Stimulated activated CD4-positive, alpha-beta T cell treated with anti-CD3 and anti-CD28 coated beads, Interleukin-15, amount 100 ng/mL, for 24 hours (primary cell): ENCODE data around the gene PLEKHM1.
"Not testable (repeated sequence)": the region's sequence is repeated elsewhere in the genome, so short reads cannot be mapped to it uniquely, and the experiment has no call there.

Experiments
- DNase-seq: peaks from one replicate; pipeline ENCODE4 v3.0.0-alpha.2; 2020

The PLEKHM1 gene

GRCh38 chr17:45460422-45460821 is 30.1 kb downstream of the PLEKHM1 start:
- DNase-seq, result not testable (repeated sequence)

- not testable (repeated sequence) for DNase-seq
Measured at GRCh38 chr17:45454341-45454740, 36.2 kb downstream of the PLEKHM1 start.

- DNase-seq, result not testable (repeated sequence)
Measured at GRCh38 chr17:45453731-45454130, 36.8 kb downstream of the PLEKHM1 start.

DNA sequence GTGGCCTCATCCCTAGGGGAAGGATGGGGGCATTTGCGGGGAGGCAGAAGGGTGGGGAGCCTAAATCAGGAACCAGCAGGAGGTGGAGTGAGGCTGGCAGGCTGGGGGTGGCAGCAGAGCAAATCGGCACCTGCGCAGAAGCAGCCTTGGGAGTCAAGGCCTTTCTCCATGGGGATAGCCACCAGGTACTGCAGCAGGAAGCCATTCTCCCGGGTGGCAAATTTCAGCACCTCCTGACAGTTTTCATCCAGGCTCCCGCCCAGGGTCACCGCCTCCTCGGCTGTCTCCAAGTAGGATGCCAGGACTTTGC is 37.3 kb downstream of the PLEKHM1 start:
- DNase-seq, result not testable (repeated sequence)

DNA sequence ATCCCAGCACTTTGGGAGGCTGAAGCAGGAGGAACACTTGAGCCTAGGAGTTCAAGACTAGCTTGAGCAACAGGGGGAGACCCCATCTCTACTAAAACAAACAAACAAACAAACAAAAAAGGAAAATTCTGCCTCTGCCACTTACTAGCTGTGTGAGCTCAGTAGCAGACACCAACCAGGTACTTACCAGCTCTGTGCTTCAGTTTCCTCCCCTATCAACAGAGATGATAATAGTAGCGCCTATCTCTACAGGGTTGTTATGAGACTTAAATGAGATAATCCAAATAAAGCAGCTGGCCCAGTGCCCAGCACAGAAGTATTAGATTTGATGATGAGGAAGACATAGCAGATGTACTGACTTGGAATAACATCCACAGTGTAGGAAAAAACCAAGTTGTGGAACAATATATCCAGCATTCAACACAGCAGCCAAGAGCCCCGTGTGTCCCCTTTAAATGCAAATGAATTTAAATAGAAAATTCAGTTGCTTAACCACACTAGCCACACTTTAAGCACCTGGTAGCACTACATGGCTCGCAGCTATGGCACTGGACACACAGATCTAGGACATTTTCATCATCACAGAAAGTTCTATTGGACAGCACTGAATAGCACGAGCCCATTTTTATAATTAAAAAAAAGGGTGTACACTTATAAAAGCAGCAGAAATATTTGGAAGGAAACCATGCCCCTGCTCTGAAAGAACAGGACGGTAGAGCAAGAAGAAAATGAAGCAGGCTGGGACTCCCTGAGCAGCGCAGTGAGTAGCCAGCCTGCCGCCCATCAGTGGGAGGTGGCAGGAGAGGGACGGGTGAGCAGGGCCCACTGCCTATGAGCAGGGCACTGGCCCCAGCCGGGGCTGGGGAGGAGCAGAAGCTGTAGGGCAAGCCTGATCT is 37.9 kb downstream of the PLEKHM1 start:
- not testable (repeated sequence) for DNase-seq

DNA sequence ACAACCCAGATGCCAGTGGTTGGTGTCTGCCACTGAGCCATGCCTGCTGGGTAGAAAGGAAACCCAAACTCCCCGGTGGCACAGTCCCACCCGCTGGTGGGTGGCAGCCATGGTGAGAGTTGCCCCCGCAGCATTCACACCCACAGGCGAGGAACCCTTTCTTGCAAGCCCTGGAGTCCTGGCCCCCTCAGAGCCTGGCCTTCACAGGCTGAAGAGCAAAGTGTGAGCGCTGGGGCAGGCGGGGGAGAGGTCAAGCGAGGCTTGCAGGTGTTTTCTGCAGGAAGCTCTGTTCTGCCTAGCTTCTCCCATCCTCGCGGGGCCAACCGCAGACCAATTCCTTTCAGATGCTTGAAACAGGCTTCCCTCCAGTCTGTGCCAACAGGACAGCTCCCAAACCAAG is 38.9 kb downstream of the PLEKHM1 start:
- DNase-seq, result not testable (repeated sequence)

GRCh38 chr17:45451131-45451530 is 39.4 kb downstream of the PLEKHM1 start:
- no peak for DNase-seq

DNA sequence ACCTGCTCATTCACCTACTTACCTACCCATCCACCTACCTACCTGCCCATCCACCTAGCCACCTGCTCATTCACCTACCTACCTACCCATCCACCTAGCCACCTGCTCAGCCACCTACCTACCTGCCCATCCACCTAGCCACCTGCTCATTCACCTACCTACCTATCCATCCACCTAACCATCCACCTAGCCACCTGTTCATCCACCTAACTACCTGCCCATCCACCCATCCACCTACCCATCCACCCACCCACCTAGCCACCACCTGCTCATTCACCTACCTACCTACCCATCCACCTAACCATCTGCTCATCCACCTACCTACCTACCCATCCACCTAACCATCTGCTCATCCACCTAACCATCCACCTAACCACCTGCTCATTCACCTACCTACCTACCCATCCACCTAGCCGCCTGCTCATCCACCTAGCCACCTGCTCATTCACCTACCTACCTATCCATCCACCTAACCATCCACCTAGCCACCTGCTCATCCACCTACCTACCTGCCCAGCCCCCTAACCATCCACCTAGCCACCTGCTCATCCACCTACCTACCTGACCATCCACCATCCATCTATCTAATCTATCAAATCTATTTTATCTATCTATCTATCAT is 40.7 kb downstream of the PLEKHM1 start:
- DNase-seq, result not testable (repeated sequence)

DNA sequence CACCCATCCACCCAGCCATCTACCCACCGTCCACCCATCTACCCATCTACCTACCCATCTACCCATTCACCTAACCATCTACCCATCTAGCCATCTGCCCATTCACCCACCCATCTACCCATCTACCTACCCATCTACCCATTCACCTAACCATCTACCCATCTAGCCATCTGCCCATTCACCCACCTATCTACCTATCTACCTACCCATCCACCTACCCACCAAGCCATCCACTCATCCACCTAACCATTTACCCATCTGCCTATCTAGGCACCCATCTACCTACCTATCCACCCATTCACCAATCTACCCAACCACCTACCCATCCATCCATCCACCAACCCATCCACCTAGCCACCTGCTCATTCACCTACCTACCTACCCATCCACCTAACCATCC is 41.3 kb downstream of the PLEKHM1 start:
- not testable (repeated sequence) for DNase-seq

DNA sequence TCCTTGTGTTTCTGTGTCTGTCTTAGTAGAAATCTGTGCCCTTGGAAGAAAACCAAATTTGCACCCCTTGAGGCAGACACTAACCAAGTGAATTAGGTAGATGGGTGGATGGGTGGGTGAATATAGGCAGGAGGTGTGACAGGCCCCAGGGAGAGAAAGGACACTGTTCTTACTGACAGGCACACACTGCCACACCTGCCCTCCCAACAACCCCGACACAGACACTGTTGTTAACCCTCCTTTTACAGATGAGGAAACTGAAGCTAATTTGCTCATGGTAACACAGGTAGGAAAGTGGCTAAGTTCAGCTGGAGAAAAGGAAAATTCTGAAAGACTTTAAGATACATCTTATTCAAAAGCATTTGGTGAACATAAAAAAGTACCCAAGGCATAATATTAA is 42.0 kb downstream of the PLEKHM1 start:
- not testable (repeated sequence) for DNase-seq

GRCh38 chr17:45448066-45448465 is 42.5 kb downstream of the PLEKHM1 start:
- not testable (repeated sequence) for DNase-seq

DNA sequence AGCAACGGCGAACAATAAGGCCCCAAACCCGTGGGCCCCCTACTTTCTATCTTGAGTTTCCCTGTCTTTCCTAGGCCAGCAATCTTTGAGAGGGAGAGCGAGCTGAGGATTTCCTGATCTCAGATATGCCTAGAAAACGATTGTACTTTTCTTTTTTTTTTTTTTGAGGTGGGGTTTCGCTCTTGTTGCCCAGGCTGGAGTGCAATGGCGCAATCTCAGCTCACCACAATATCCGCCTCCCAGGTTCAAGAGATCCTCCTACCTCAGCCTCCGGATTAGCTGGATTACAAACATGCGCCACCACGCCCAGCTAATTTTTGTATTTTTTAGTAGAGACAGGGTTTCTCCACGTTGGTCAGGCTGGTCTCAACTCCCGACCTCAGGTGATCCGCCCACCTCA is 42.9 kb downstream of the PLEKHM1 start:
- not testable (repeated sequence) for DNase-seq

DNA sequence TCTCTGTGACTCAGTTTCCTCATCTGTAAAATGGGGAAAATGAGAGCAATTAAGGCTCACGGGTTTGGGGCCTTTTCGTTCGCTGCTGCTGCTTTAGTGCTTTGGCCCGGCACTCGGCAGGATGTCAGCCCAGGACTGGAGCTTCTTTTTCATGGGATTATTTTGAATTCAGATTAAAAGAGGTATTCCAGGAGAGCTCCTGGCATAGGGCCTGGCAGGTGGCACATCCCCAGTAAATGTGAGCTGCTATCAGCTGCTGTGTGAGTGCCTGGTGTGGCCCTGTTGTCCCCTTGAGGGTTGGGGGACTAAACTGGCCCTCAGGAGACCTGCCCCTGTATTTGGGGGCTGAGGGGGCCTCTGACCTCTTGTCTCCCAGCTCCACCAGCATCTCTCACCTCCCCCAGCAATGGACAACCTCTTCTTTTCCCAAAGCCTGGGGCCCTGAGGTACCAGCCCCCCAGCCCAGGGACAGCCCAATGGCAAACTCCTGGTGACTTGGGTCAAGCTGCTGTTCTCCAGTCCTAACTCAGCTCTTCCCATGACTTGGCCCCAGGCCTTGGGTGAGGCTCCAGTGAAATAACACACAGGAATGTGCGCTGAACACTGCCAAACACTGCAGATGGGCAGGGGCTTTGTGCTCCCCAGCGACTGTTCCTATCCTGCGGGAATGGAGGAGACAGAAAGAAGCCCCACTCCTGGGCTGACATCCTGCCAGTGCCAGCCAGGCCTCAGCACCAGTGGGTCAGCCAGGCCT is 43.5 kb downstream of the PLEKHM1 start:
- not testable (repeated sequence) for DNase-seq

- DNase-seq, result peak; percentile 60
Measured at GRCh38 chr17:45445901-45446743, 44.4 kb downstream of the PLEKHM1 start.

DNA sequence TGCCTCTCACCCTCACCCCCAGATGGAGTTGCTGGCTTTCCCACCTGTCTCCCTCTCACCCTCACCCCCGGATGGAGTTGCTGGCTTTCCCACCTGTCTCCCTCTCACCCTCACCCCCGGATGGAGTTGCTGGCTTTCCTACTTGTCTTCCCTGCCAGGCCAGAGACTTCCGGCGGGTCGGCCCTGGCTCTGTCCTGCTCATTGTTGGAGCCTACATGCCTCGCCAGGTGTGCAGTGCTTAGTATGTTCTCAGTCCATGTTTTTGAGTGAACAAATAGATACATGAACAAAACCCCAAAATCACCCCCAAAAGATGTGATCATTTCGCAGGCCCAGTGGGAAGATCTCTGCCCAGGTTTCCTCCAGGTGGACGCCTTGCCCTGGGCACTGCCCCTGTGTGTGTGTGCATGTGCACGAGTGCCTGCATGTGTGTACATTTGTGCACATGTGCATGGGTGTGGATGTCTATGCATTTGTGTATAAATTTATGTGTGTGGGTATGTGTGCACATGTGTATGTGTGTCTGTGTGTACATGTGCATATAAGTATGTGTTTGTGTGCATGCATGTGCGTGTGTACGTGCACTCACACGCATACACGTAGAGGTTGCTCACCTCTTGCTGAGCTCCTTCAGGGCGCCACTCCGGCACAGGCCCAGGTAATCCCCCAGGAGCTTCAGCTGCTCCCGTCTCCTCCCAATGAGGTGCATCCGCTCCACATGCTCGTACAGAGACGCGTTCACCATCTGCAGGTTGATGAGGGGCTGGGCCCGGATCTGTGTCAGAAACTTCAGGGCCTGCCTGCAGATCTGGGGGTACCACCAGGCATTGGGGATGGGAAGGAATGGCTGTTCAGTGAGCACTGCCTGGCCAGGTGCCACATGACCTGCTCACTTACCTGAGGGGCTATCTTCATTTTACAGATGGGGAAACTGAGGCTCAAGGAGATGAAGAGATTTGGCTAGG is 45.4 kb downstream of the PLEKHM1 start:
- not testable (repeated sequence) for DNase-seq

- not testable (repeated sequence) for DNase-seq
Measured at GRCh38 chr17:45444301-45444700, 46.2 kb downstream of the PLEKHM1 start.

DNA sequence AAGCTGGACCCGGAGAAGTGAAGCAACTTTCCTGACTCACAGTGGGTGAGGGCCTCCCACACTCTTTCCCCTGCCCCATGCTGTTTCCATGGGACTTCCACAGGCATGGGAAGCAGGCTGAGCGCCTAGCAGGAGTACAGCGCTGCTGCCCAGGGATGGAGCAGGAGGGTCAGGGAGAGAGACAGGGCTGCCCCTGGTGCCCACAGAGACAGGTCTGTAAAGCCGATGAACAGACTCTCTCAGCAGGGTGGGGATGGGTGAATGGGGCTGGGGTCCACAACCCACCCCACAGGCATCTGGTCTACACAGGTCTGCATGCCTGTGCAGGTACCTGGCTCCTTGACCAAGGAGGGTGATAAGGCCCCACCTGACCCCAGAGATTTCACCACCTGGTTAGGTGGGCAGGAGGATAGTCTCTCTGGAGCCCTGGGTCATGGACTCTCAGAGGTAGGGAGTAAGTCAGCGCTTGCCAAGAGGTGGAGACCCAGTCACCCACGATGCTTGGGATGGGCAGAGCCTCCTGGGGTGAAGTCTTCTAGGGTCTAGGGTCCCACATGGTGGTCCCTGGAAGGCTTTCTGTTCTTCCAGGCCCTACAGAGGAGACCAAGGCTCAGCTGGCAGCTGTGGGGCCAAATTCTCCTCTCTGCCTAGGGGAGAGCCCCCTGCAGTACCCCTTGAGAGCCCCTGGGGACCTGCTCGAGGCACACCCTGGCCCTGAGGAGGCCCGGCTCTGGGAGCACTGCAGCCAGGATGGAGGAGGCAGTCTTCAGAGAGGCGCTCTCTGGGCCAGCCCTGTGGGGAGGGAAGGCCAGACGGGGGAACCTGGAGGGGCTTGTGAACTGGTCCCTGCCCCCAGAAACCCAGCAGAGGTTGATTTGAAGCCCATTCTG is 46.9 kb downstream of the PLEKHM1 start:
- not testable (repeated sequence) for DNase-seq

GRCh38 chr17:45441526-45442310 is 48.8 kb downstream of the PLEKHM1 start:
- DNase-seq, result no peak

DNA sequence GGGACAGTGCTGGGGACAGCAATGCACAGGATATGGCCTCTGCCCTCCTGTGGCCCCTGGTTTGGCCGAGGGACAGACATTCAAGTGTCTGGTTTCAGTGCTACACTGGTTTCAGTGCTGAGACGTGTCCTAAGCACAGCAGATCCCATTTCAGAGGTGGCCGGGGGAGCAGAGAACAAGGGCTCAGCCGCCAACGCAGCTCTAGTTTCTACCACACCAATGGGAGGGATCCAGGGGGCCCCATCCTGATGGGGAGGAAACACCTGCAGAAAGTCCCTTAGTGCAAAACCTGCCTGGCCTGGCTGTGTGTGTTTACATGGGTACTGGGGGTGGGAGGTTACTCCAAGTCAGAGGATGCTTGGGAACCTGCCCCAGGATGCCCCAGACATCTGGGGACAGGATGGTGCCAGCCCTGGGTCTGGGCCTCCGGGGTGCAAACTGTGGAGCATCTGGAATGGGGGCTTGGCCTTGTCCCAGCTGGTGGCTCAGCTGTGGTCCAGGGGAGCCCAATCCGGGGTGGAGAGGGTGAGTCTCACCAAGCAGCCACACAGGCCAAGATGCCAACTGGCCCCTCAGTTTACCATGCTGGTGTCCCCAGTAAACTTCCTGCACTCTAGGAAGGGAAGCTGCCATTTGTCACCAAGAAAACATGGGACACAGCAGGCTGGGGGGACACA is 49.5 kb downstream of the PLEKHM1 start:
- DNase-seq, result peak; percentile 55
